HG03460 (cell line): ENCODE data around the gene SARDH.

Experiments used
- ATAC-seq: cut with Tn5 transposase; IDR thresholded peaks from one replicate; pipeline ENCODE4 v1.9.1; 2021; ENCODE audit not compliant: unreplicated experiment

SARDH gene

DNA sequence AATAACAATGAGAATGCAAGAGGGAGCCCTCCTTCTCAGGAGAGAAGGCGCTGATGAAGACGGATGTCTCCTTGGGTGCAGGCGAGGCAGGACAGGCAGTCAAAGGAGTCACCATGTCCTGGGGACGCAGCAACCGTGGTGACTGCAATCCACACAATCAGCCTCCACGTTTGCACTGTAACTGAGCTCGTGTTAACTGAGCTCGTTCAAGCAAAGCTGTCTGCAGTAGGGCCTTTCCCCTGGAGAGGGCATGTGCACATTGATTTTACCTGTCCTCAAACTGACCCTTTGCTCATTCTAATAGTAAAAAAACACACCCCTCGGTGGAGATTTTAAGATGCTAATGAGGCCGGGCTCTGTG is 2.8 kb downstream of the SARDH start:
- ATAC-seq, result no peak

DNA sequence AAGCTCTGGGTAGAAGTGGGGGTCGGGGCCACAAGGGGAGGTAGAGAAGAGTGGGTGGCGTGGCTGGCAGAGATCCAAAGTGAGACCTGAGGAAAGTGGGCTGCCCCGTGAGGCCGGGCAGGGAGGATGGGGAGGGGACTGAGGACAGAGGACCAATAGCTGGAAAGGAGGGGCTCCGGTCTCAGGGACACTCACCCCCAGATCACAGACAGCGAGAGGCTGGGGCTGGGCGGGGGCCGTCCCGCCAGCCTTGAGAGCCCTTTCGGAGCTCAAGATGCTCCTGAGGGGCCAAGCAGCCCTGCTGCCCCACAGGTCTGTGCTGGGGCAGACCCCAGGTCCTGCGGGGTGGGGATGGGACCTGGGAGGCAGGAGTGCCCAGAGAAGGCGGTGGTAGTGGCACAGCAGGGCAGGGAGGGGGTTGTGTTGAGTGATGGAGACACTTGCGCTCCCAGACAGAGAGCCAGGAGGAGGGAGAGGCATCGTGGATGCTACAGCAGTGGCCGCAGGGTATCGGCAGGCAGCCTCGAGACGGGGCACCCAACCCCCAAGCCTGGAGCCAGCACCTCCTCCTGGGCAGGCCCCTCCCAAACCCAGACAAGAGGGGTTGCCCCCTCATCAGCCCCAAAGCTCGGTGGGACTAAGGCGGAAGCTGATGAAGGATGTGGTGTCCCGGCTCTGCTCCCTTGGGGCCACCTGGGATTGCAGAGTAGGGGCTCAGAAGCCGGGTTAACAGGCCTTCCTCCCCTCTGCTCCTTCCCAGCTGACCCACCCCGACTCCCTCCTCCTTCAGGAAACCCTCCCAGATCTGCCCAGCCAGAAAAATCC is 3.4 kb downstream of the SARDH start:
- no peak for ATAC-seq

DNA sequence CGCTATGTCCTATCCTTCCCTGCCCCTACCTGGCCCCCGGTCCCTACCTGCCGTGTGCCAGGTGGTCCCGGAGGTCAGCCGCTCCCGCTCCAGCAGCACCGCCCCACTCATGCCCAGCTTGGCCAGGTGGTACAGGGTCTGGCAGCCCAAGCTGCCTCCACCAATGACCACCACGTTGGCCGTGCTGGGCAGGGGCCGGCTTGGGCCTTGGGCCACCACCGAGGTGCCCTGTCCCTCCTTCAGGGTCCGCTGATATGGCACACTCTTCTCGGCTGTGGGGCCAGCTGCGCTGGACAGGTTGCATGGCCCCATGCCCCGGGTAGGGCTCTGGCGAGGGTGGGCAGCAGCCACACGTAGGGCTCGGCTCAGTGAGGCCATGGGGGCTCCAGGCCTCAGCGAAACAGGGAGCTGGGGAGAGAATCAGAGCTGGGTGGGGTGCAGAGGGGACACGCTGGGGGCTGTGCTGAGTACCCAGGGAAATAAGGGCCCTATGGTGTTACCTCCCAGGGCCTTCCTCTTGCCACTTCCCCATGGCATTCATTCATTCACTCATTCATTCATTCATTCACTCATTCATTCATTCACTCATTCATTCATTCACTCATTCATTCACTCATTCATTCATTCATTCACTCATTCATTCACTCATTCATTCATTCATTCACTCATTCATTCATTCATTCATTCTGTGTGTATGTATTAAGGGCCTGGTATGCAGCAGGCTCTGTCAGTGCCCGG is 4.2 kb downstream of the SARDH start:
- ATAC-seq, result no peak

DNA sequence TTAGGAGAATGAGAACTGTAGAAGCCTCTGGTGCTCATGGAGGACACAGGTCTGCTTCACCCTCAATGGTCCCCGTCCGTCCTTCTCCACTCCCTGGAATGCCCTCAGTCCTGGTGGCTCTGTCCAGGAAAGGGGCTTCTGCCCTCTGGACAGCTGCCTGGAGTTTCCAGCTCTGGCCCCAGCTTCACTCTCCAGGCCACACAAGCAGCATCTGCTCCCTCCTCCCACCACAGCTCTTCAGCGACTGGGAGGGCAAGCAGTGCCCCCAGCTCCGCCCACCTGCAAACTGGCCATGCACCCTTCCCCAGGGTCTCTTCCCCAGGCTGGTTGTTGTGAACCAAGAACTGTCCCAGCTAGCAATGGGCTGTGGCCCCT is 4.7 kb downstream of the SARDH start:
- no peak for ATAC-seq

DNA sequence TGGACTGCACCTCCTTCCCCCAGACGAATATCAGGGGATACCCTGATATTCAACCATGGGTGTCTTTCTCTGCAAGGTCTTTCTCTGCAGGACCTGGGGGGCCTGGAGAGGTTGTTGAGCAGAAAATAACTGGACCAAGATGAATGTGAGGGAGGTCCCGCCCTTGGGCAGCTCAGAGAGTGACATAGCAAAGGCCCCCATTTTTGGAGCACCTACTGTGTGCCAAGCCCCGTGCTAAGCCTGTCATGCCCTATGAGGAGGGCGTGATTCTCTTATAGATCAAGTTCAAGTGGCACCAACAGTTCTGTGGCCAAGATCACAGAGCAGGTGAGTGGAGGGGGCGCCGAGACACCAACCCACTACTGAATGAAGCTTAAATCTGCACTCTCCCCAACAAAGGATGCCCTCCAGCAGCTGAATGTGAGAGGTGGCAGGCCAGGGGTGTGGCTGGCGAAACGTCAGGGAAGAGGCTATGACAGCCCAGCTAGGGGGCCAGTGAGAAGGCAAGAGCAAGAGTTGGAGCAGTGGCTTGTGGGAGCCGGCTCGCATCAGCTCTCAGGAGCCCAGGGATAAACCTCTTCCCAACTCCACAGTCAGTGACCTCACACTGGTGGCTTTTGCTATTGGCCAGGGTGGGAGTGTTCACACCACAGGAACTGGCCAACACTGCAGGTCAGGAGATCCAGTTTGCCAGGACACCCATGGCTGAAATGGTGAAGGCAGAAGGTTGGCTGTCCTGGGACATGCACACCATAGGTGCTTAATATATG is 5.3 kb downstream of the SARDH start:
- ATAC-seq, result no peak

DNA sequence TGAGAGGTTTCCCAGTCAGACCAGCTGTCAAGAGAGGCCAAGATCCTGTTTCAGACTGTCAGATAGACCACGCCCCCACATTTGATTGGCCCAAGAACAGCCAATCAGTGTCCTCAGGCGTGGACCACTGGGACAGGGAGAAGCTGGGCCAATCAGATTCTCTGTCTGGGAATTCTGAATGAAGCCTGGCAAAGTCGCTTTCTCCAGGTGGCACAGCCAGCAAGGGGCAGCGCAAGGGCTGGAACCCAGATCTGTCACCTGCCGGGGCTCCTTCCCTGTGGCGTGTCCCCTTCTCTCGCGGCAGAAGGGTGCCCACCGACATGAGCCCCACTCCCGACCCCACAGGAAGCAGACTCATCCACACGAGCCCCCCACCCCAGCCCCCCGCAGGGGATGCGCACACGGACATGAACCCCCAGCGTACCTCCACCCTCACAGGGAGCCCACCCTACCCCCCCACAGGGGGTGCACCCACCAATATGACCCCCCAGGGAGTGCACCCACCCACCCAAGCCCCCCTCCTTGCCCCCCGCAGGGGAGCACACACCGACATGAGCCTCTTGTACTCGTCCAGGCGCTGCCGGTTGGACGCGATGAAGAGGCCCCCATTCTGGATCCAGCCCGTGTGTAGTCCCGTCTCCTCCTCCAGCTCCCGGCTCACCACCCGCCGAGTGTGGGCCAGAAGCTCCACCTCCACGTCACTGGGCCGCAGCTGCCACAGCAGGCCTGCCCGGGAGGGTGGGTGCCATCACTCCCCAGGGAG is 6.1 kb downstream of the SARDH start:
- no peak for ATAC-seq

DNA sequence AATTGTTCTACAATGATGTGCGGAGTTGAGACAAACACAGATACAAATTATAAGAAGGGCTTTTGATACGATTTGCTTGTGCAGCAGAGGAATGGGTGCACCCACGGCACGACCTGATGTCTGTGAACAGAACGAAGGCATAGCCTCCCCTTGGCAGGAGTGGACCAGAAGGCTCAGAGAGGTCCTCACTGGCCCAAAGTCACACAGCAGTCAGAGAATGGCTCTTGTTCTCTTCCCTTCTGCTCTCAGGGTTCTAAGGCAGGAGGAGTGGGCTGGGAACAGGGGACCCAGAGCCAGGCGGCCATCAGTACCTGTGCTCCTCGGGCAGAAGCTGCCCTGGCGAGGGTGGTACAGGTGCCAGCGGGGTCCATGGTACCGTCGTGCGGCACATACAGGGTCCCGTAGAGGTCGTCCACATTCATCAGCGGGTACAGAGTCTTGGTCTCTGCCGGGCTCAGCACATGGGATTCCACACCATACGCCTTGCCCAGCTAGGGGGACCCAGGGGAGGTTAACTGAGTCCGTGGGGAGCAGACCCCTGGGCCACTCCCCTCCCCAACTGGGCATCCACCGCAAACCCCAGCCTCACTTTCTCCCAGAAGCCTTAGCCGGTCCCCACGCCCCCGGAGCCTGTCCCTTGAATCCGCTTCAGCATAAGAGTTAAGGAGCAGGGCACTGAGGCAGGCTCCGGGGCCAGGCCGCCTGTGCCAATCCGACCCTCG is 7.0 kb downstream of the SARDH start:
- ATAC-seq, result no peak

DNA sequence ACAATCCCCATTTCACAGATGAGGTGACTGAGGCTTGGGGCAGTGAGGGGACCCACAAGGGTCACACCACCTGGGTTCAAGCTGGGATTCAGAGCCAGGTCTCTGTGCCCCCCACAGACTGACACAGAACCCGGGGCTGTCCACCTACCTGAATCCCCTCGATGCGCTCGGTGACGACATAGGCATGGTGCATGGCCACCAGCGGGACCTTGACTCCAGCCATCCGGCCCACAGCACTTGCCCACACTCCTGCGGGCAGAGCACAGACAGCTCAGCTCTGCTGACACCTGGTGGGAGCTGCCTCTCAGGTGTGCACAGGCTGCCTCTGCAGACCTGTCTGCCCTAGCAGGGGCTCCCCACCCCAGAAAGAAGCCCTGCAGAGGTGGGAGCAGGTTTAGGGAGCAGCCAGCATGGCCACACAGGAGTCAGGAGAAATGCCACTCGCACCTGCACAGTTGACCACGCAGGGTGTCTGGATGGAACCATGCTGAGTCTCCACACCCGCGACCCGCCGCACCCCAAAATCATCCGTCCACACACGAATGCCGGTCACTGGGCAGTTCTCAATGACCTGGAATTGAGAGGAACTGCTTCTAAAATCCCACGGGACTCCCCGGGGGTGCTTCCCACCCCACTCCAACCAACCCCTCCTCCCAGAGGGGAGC is 8.4 kb downstream of the SARDH start:
- ATAC-seq, result no peak

DNA sequence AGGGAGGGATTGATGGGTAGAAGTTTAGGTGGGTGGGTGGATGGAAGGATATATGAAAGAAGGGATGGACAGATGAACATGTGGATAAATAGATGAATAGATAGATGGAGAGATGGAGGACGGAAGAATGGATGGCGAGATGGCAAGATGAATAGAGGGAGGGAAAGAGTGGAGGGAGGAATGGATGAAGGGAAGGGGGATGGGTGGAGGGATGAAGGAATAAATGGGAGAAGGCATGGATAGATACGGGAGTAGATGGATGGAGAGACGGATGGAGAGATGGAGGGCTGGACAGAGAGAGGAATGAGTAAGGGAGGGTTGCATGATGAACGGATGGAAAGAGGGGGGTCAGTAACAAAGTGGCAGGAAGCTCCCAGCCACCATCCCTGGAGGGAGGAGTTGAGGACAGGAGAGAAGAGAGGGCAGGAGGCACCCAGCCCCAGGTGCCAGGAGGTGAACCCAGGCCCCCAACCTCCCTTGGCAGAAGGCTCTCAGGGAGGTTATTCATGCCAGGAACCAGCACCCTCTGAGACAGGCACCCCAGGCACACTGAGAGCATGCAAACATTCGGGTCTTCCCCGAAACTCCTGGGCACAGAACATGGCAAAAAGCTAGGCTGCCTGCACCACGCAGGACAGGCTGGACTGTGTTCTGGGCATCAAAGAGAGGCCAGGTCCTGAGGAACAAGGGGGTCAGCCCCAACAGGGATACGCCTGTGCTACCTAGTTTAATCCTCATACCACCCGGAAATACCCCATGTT is 9.1 kb downstream of the SARDH start:
- no peak for ATAC-seq

DNA sequence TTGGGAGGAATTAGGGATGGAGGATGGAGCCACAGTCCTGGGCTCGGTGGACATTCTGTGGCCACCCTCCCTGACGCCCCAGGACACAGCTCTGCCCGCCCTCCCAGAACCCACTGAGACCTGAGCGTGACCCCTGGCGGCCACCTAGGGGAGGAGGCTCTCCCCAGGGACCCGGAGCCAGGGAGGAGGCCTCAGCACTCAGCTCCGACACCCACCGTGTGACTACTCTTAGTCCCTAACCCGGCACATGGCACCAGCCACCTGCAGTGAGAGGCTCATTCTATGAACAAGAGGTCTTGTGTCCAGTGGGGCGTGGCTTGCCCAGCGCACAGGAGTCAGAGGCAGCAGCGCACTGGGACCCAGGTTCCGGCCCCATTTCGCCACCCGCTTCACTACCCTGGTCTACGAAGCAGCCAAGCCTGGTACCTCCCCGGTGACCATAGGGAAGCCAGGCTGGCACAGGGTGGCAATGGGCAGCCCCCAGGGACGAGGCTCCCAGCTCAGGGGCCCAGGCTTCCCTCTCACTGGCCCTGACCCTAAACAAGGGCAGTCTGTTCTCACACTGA is 10.2 kb downstream of the SARDH start:
- ATAC-seq, result no peak

DNA sequence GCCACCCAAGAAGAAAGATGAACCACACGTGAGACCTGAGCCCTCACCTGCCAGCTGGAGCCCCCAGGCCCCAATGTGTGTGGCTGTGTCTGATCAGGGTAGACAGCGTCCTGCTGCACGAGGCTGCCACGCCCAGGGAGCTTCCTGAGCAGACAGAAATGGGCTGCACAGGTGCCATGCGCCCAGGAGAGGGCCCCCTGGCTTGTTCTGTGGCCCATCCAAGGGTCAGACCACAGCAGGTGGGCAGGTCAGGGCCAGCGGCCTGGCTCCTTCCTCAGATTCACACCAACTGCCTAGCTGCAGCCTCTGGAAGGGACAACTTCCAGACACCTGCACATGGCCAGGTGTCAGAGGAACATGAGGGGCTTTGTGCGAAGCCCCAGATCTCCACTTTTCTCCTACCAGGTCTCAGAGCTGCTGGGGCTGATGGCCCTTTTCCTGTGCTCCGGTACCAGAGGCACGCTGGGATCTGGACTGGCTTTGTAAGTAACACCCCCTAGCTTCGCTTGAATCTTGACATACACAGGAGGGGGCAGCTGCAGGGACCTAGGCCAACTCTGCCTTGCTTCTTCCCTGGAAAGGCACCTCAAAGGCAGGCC is 10.8 kb downstream of the SARDH start:
- ATAC-seq, result no peak

DNA sequence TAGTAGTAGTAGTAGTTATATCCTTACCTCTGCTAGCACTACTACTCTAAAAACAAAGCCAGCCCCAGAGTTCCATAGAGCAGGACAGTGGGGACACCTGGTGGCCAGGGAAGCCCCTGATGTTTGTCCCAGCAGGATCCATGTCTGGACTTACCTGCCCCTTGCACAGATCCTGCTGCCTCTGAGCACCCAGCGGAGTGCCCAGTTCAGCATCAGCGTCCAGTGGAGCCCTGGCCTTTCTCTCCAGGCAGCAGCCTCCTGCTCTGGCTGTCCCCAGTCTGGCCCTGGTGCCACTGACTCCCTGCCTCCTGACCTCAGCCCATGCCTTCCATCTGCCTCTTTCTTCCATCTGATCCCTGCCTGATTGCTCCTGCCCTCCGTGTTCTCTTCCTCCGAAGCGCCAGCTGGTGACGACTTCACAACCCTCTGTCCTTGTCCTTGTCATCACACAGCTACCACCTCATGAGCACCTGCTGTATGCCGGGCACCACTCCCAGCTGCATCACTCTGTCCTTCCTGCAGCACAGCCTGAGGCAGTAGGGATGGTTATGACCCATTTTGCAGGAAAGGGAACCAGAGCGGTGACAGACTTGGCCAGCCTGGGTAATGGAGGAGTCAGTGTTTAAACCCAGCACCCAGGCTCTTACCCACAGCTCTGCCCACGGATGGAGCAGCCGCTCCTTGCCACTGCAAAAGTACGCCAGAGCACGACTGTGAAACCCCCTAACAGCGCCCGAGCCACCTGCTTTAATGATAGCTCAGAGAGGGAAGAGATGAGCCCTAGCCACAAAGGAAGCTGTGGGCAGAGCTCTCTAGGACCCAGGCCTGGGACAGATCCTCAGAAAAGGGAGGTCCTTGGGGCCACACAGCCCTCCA is 11.5 kb downstream of the SARDH start:
- ATAC-seq, result no peak

DNA sequence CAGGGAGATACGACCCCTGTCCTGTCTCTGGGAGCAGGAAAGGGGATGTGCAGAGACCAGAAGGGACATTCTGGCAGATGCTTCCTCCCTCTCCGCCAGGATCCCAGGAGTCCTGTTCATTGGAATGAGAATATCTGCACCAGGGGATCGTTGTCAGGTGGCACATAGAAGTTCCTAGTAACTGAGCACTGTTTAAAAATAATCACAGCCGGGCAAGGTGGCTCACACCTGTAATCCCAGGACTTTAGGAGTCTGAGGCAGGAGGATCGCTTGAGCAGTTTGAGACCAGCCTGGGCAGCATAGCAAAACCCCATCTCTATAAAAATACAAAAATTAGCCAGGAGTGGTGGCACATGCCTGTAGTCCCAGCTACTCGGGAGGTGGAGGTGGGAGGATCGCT is 12.3 kb downstream of the SARDH start:
- no peak for ATAC-seq

DNA sequence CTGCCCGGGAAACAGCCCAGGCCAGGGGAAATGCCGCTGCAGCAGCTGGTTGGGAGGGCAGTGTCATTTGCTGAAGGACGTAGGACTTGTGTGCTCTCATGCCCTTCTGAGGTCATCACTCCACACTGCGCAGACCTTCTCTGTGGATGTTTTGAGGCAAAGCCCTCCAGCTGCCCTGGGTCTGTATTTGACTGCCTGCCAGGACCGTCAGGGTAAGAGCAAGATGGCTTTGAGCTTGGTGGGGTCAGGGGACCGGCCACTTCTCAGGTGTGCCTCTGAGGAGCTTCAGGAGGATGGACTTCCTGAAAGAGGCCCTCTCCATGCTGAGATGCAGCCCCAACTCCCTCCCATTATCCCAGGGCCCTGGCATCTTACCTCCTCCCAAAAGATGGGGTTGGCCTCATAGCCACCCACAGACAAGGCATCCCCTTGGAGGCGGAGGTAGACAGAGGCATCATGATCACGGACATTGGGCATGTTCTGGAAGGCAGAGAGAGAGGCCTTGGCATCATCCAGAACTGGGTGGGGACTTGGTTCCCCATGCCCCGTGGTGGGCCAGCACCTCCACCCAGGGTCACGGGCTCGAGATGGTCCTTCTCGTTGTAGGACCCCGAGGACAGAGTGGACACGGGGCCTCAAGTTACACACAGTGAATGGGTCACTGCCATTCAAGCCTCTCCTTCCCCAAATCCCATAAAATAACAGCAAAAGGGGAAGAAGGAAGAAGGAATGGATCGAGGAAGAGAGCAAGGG is 19.4 kb downstream of the SARDH start:
- no peak for ATAC-seq

DNA sequence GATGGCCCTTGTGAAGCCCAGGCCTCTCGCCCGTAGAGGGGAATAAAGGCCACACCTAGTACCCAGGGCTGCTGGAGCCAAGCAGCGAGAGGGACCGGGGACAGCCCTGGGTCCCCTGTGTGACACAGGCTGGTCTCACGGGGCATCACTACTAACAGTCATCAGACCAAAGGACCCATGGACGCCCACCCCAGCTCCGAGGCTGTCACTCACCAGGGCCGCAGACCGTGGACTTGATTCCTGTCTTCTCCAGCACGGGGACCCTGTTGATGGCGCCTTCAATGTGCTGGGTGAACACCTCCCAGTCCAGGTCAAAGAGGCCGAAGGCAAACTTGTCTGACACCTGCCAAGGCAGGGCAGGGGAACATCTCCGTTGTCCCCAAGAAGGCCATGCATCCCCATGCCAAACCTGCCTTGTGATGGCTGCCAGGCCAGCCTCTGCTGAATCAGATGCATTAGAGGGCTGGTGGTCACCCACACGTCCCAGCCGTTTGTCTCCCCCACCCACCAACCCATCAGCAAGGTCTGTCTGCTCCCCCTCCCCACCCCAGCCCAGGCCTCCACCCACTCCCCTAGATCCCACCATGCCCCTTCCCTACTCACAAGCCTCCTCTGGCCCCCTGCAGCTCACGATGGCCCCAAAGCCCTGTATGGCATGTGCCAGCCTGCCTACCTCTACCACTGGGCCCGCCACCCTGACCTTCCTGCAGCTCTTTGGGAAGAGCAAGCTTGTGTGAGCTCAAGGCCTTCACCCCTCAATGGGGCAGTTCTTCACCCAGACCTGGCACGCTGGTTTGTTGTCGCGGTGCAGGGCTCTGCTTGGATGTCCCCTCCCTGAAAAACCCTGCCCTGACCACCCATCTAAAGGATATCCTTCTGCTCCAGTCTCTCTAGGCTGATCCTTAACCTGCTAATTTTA is 20.8 kb downstream of the SARDH start:
- no peak for ATAC-seq
